ENCODE data around the gene C16orf78.

C16orf78 gene

GRCh38 chr16:49419006-49419405 lies 45.4 kb downstream of the C16orf78 start:
- CTCF ChIA-PET: no interaction called here
- DNase-seq (ENCODE audit: extremely low spot score): no peak
- no peak for TF ChIP-seq CTCF (IDR thresholded peaks at IDR 0.05; ENCODE audit: control extremely low read depth, extremely low read depth, low read depth, missing control alignments)
- POLR2A ChIA-PET: no interaction called here

GRCh38 chr16:49419862-49420261 lies 46.3 kb downstream of the C16orf78 start:
- DNase-seq (ENCODE audit: extremely low spot score): no peak
- CTCF ChIA-PET: no interaction called here
- no peak for TF ChIP-seq CTCF (IDR thresholded peaks at IDR 0.05; ENCODE audit: control extremely low read depth, extremely low read depth, low read depth, missing control alignments)
- POLR2A ChIA-PET: no interaction called here

- DNase-seq (ENCODE audit: extremely low spot score): no peak
- ChIA-PET POLR2A (no interaction called here), CTCF (no interaction called here)
- TF ChIP-seq CTCF (IDR thresholded peaks at IDR 0.05; ENCODE audit: control extremely low read depth, extremely low read depth, low read depth, missing control alignments): no peak
These were observed 49.3 kb downstream of the C16orf78 start for GRCh38 chr16:49422896-49423295.

GRCh38 chr16:49424961-49425360 lies 51.4 kb downstream of the C16orf78 start:
- ChIA-PET POLR2A (no interaction called here), CTCF (interaction anchor here (2.1 kb wide), 1 partner anchor 22 kb away, joined by 8 read pairs; no protein-coding TSS in a partner anchor)
- no peak for TF ChIP-seq CTCF (IDR thresholded peaks at IDR 0.05; ENCODE audit: control extremely low read depth, extremely low read depth, low read depth, missing control alignments)
- no peak for DNase-seq (ENCODE audit: extremely low spot score)

- no peak for TF ChIP-seq CTCF (IDR thresholded peaks at IDR 0.05; ENCODE audit: control extremely low read depth, extremely low read depth, low read depth, missing control alignments)
- ChIA-PET POLR2A (no interaction called here), CTCF (interaction anchor here (2.6 kb wide), 1 partner anchor 20 kb away, joined by 9 read pairs; no protein-coding TSS in a partner anchor)
- DNase-seq (ENCODE audit: extremely low spot score): no peak
These were observed 54.2 kb downstream of the C16orf78 start for GRCh38 chr16:49427771-49428170.

- no peak for TF ChIP-seq CTCF (IDR thresholded peaks at IDR 0.05; ENCODE audit: control extremely low read depth, extremely low read depth, low read depth, missing control alignments)
- ChIA-PET CTCF (interaction anchor here (1.0 kb wide), 1 partner anchor 21 kb away, joined by 6 read pairs; no protein-coding TSS in a partner anchor), POLR2A (no interaction called here)
- DNase-seq (ENCODE audit: extremely low spot score): no peak
These were observed 55.2 kb downstream of the C16orf78 start for GRCh38 chr16:49428808-49429207.

DNA sequence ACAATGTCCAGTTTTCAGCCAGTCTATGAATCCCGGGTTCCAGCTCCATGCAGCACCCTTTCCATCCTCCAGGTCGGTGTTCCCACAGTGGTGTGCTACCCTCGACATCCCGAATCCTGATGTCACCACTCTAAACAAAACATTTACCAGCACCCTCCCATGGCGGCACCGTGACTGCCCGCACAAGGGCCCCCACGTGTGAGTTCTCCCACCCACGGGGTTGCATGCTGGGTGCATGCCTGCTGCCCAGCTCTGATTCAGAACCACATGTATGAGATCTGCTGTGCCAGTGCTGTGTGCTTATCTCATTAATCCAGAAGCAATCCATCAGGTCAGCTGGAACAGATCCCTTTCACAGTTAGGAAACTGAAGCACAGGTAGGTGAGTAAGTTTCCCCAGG lies 57.4 kb downstream of the C16orf78 start:
- ChIA-PET CTCF (no interaction called here), POLR2A (no interaction called here)
- DNase-seq (ENCODE audit: extremely low spot score): no peak
- no peak for TF ChIP-seq CTCF (IDR thresholded peaks at IDR 0.05; ENCODE audit: control extremely low read depth, extremely low read depth, low read depth, missing control alignments)

All from GM10248 (cell line).